Measurements from ENCODE around the gene MSRB3.

DNA sequence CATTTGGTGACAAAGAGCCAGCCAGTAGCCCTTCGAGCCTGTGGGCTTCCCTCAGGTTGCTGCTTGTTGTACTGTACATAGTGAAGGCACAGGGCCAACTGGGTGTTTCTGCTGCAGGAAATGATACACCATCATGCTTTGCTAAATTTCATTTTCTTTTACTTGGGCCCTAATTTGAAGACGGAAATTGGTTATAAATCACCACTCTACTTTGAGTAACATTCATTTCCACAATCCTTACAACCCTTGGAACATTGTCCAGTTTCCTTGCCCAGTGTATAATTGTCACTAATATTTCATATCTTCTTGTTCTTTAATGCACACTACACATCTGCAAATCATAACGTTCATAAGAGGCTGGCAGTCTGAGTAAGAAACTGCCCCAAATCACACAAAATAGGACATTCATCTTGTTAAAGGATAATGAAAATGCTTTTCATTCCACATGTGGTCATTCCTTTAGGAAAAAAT, 30.2 kb downstream of the MSRB3 start:
- TF ChIP-seq, protein P1, sequence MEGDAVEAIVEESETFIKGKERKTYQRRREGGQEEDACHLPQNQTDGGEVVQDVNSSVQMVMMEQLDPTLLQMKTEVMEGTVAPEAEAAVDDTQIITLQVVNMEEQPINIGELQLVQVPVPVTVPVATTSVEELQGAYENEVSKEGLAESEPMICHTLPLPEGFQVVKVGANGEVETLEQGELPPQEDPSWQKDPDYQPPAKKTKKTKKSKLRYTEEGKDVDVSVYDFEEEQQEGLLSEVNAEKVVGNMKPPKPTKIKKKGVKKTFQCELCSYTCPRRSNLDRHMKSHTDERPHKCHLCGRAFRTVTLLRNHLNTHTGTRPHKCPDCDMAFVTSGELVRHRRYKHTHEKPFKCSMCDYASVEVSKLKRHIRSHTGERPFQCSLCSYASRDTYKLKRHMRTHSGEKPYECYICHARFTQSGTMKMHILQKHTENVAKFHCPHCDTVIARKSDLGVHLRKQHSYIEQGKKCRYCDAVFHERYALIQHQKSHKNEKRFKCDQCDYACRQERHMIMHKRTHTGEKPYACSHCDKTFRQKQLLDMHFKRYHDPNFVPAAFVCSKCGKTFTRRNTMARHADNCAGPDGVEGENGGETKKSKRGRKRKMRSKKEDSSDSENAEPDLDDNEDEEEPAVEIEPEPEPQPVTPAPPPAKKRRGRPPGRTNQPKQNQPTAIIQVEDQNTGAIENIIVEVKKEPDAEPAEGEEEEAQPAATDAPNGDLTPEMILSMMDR (IDR thresholded peaks at IDR 0.05; ENCODE audit: low read depth, low read length, missing input control), result no peak
- TF ChIP-seq, protein P2, sequence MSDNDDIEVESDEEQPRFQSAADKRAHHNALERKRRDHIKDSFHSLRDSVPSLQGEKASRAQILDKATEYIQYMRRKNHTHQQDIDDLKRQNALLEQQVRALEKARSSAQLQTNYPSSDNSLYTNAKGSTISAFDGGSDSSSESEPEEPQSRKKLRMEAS (IDR thresholded peaks at IDR 0.05), result no peak
- TF ChIP-seq, protein P3, sequence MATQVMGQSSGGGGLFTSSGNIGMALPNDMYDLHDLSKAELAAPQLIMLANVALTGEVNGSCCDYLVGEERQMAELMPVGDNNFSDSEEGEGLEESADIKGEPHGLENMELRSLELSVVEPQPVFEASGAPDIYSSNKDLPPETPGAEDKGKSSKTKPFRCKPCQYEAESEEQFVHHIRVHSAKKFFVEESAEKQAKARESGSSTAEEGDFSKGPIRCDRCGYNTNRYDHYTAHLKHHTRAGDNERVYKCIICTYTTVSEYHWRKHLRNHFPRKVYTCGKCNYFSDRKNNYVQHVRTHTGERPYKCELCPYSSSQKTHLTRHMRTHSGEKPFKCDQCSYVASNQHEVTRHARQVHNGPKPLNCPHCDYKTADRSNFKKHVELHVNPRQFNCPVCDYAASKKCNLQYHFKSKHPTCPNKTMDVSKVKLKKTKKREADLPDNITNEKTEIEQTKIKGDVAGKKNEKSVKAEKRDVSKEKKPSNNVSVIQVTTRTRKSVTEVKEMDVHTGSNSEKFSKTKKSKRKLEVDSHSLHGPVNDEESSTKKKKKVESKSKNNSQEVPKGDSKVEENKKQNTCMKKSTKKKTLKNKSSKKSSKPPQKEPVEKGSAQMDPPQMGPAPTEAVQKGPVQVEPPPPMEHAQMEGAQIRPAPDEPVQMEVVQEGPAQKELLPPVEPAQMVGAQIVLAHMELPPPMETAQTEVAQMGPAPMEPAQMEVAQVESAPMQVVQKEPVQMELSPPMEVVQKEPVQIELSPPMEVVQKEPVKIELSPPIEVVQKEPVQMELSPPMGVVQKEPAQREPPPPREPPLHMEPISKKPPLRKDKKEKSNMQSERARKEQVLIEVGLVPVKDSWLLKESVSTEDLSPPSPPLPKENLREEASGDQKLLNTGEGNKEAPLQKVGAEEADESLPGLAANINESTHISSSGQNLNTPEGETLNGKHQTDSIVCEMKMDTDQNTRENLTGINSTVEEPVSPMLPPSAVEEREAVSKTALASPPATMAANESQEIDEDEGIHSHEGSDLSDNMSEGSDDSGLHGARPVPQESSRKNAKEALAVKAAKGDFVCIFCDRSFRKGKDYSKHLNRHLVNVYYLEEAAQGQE (IDR thresholded peaks at IDR 0.05), result no peak
- TF ChIP-seq SP1 (IDR thresholded peaks at IDR 0.05), result no peak
- no peak for TF ChIP-seq RAD21 (IDR thresholded peaks at IDR 0.05)
- no peak for TF ChIP-seq TAF1 (conservative IDR thresholded peaks at IDR 0.05)
- TF ChIP-seq, protein P4, sequence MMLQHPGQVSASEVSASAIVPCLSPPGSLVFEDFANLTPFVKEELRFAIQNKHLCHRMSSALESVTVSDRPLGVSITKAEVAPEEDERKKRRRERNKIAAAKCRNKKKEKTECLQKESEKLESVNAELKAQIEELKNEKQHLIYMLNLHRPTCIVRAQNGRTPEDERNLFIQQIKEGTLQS (IDR thresholded peaks at IDR 0.05), result no peak
- TF ChIP-seq, protein P5, sequence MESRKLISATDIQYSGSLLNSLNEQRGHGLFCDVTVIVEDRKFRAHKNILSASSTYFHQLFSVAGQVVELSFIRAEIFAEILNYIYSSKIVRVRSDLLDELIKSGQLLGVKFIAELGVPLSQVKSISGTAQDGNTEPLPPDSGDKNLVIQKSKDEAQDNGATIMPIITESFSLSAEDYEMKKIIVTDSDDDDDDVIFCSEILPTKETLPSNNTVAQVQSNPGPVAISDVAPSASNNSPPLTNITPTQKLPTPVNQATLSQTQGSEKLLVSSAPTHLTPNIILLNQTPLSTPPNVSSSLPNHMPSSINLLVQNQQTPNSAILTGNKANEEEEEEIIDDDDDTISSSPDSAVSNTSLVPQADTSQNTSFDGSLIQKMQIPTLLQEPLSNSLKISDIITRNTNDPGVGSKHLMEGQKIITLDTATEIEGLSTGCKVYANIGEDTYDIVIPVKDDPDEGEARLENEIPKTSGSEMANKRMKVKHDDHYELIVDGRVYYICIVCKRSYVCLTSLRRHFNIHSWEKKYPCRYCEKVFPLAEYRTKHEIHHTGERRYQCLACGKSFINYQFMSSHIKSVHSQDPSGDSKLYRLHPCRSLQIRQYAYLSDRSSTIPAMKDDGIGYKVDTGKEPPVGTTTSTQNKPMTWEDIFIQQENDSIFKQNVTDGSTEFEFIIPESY (IDR thresholded peaks at IDR 0.05), result no peak
- no peak for TF ChIP-seq EGR1 (IDR thresholded peaks at IDR 0.05; ENCODE audit: low read depth in 2 of 2)

All from liver (tissue), 3 donors.